ENCODE data around the gene ACSL5.
A peak's percentile ranks its signal among the peaks of the same experiment; 100 is the strongest.

The ACSL5 gene

DNA sequence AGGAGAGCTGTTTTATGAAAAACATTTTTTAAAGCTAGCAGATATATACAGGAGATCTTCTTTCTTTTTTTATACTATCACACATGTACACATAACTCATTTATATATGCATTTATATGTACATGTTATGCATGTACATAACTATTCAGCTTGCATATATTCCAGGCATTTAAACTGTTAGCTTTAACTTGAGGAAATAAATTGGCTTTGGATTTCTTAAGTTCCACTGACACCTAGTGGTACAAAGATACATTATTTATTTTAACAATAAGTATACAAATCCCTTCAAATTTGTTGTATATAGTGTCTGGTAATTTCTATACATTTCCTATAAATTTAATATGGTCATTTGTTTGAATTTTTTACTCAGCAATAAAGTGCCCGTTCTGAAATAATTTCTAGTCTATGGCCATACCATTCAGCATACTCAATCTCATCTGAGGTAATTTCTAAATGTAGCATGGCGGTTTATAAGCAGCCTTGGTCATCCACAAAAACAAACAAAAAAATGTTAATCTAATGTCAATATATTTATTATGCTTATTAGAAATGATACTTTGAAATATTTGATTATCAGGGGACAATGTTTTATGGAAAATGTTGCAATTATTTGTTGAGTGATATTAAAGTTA, 61.2 kb downstream of the ACSL5 start:
- Histone ChIP-seq H3K27ac (ENCODE audit: insufficient read depth, low read depth, low read length, poor library complexity, severe bottlenecking) (no peak overlapping the region), H3K4me1 (ENCODE audit: control insufficient read depth, insufficient read depth, low read length) (no peaks in the 10 kb centered on the region), H3K27me3 (ENCODE audit: control insufficient read depth, insufficient read depth, low read length, poor library complexity, severe bottlenecking) (no peaks in the 10 kb centered on the region), H3K9me3 (ENCODE audit: control insufficient read depth, low read length) (no peaks in the 10 kb centered on the region), H3K36me3 (ENCODE audit: control insufficient read depth, insufficient read depth, low read length) (peaks cover 24% of the 10 kb centered on the region), H3K4me3 (ENCODE audit: insufficient read depth, low read depth, low read length) (no peak overlapping the region)
- WGBS, 2 experiments = 100% methylated on average over 1 to 2 of the region's 2 CpGs

- Histone ChIP-seq H3K4me1 (ENCODE audit: control insufficient read depth, insufficient read depth, low read length) (no peaks in the 10 kb centered on the region), H3K27me3 (ENCODE audit: control insufficient read depth, insufficient read depth, low read length, poor library complexity, severe bottlenecking) (no peaks in the 10 kb centered on the region), H3K27ac (ENCODE audit: insufficient read depth, low read depth, low read length, poor library complexity, severe bottlenecking) (no peak overlapping the region), H3K9me3 (ENCODE audit: control insufficient read depth, low read length) (no peaks in the 10 kb centered on the region), H3K36me3 (ENCODE audit: control insufficient read depth, insufficient read depth, low read length) (peaks cover 18% of the 10 kb centered on the region), H3K4me3 (ENCODE audit: insufficient read depth, low read depth, low read length) (no peak overlapping the region)
- WGBS, 2 experiments = 87 to 99% methylated on average over 4 of the region's 4 CpGs
Observed at GRCh38 chr10:112438356-112438755, 64.4 kb downstream of the ACSL5 start.

- no peaks in the 10 kb centered on the region for H3K9me3 ChIP-seq (ENCODE audit: control insufficient read depth, low read length)
- H3K36me3 ChIP-seq (ENCODE audit: control insufficient read depth, insufficient read depth, low read length) = peaks cover 16% of the 10 kb centered on the region
- 86 to 100% methylated on average over 1 of the region's 1 CpG for WGBS, 2 experiments
- H3K4me1 ChIP-seq (ENCODE audit: control insufficient read depth, insufficient read depth, low read length) = peaks cover 8% of the 10 kb centered on the region
- H3K27me3 ChIP-seq (ENCODE audit: control insufficient read depth, insufficient read depth, low read length, poor library complexity, severe bottlenecking) = no peaks in the 10 kb centered on the region
- H3K4me3 ChIP-seq (ENCODE audit: insufficient read depth, low read depth, low read length) = no peak overlapping the region
- H3K27ac ChIP-seq (ENCODE audit: insufficient read depth, low read depth, low read length, poor library complexity, severe bottlenecking) = no peak overlapping the region
Observed at GRCh38 chr10:112441520-112441919, 67.6 kb downstream of the ACSL5 start.

DNA sequence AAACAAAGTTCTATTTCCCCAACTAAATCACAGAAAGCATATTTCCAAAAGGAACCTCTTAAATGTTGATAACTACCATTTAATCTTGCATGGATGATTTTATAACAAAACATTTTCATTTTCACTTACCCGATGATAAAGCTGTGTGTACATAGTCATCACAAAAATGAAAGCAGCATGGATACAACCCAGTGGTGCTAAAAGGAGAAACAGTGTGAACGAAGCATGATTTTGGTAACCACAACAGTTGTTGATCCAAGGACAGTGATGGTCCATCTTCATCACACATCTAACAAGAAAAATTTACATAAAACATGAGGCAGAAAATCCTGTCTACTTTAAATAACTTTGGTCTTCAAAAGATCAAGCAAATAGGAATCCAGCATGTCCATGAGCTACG, 68.1 kb downstream of the ACSL5 start:
- Histone ChIP-seq H3K27ac (ENCODE audit: insufficient read depth, low read depth, low read length, poor library complexity, severe bottlenecking) (no peak overlapping the region), H3K9me3 (ENCODE audit: control insufficient read depth, low read length) (no peaks in the 10 kb centered on the region), H3K4me1 (ENCODE audit: control insufficient read depth, insufficient read depth, low read length) (peaks cover 8% of the 10 kb centered on the region), H3K27me3 (ENCODE audit: control insufficient read depth, insufficient read depth, low read length, poor library complexity, severe bottlenecking) (no peaks in the 10 kb centered on the region), H3K36me3 (ENCODE audit: control insufficient read depth, insufficient read depth, low read length) (peaks cover 16% of the 10 kb centered on the region), H3K4me3 (ENCODE audit: insufficient read depth, low read depth, low read length) (no peak overlapping the region)
- WGBS, 2 experiments = 81 to 85% methylated on average over 3 of the region's 3 CpGs

GRCh38 chr10:112446055-112446854, 72.3 kb downstream of the ACSL5 start:
- 8 to 9% methylated on average over 20 of the region's 20 CpGs for WGBS, 2 experiments
- no peaks in the 10 kb centered on the region for H3K27me3 ChIP-seq (ENCODE audit: control insufficient read depth, insufficient read depth, low read length, poor library complexity, severe bottlenecking)
- peaks cover 8% of the 10 kb centered on the region for H3K4me1 ChIP-seq (ENCODE audit: control insufficient read depth, insufficient read depth, low read length)
- H3K9me3 ChIP-seq (ENCODE audit: control insufficient read depth, low read length) = no peaks in the 10 kb centered on the region
- H3K27ac ChIP-seq (ENCODE audit: insufficient read depth, low read depth, low read length, poor library complexity, severe bottlenecking) = no peak overlapping the region
- peak overlapping the region; percentile 96 for H3K4me3 ChIP-seq (ENCODE audit: insufficient read depth, low read depth, low read length)
- H3K36me3 ChIP-seq (ENCODE audit: control insufficient read depth, insufficient read depth, low read length) = peaks cover 6% of the 10 kb centered on the region

- H3K27me3 ChIP-seq (ENCODE audit: control insufficient read depth, insufficient read depth, low read length, poor library complexity, severe bottlenecking) = no peaks in the 10 kb centered on the region
- H3K9me3 ChIP-seq (ENCODE audit: control insufficient read depth, low read length) = no peaks in the 10 kb centered on the region
- WGBS, 2 experiments = 0% methylated on average over 59 of the region's 59 CpGs
- H3K36me3 ChIP-seq (ENCODE audit: control insufficient read depth, insufficient read depth, low read length) = peaks cover 6% of the 10 kb centered on the region
- peak within 1 kb of the TSS; percentile 96 for H3K4me3 ChIP-seq (ENCODE audit: insufficient read depth, low read depth, low read length)
- no peak within 1 kb of the TSS for H3K27ac ChIP-seq (ENCODE audit: insufficient read depth, low read depth, low read length, poor library complexity, severe bottlenecking)
- peaks cover 8% of the 10 kb centered on the region for H3K4me1 ChIP-seq (ENCODE audit: control insufficient read depth, insufficient read depth, low read length)
Observed at GRCh38 chr10:112446855-112447619, 73.1 kb downstream of the ACSL5 start, which contains the start of the genes VTI1A and ZDHHC6. Gene VTI1A, plus strand, starts transcription at chr10:112447215. Its CDS starts 159 bp downstream, at chr10:112447374. Gene ZDHHC6, minus strand, starts transcription at chr10:112446914. Its CDS starts 1,478 bp downstream, at chr10:112445436.

DNA sequence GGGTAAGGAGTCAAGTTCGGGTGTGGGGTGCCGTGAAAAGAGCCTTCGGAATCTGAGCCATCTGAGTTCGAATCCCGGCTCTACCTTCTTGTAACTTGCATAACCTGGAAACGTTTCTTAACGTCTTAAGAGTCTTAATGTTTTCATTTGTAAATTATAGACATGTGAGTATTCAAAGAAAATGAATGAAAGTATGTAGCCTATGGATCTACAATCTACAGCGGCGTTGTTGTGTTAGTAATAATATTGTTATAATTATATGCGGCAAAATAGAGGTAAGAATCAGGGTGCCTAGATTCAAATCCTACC, 73.7 kb downstream of the ACSL5 start:
- Histone ChIP-seq H3K36me3 (ENCODE audit: control insufficient read depth, insufficient read depth, low read length) (peaks cover 5% of the 10 kb centered on the region), H3K4me1 (ENCODE audit: control insufficient read depth, insufficient read depth, low read length) (peaks cover 8% of the 10 kb centered on the region), H3K27ac (ENCODE audit: insufficient read depth, low read depth, low read length, poor library complexity, severe bottlenecking) (no peak overlapping the region), H3K9me3 (ENCODE audit: control insufficient read depth, low read length) (no peaks in the 10 kb centered on the region), H3K27me3 (ENCODE audit: control insufficient read depth, insufficient read depth, low read length, poor library complexity, severe bottlenecking) (no peaks in the 10 kb centered on the region), H3K4me3 (ENCODE audit: insufficient read depth, low read depth, low read length) (peak overlapping the region; percentile 96)
- 5 to 10% methylated on average over 10 of the region's 10 CpGs for WGBS, 2 experiments

DNA sequence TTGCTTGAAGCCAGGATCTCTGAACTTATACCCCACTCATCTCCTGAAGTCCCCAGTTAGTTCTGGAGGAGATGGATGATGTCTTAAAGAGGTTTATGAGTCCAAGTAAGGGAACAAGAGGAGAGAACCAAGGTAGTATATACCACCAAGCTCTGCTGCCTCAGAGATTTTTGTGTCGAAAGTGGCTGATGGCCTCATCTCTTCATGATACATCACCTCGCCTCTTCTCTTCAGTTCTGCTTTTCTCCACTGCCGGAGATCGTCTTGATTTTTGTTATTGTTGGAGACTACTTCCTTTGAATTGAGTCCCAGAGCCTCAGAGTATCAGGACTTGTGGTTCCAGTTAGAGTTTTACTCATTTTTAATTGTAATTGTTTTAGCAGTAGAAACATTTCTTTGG, 75.0 kb downstream of the ACSL5 start:
- H3K27me3 ChIP-seq (ENCODE audit: control insufficient read depth, insufficient read depth, low read length, poor library complexity, severe bottlenecking) = no peaks in the 10 kb centered on the region
- H3K36me3 ChIP-seq (ENCODE audit: control insufficient read depth, insufficient read depth, low read length) = no peaks in the 10 kb centered on the region
- no peaks in the 10 kb centered on the region for H3K9me3 ChIP-seq (ENCODE audit: control insufficient read depth, low read length)
- no peak overlapping the region for H3K4me3 ChIP-seq (ENCODE audit: insufficient read depth, low read depth, low read length)
- no peak overlapping the region for H3K27ac ChIP-seq (ENCODE audit: insufficient read depth, low read depth, low read length, poor library complexity, severe bottlenecking)
- WGBS, 2 experiments = 95% methylated on average over 4 of the region's 4 CpGs
- peaks cover 8% of the 10 kb centered on the region for H3K4me1 ChIP-seq (ENCODE audit: control insufficient read depth, insufficient read depth, low read length)

GRCh38 chr10:112454910-112455779, 81.2 kb downstream of the ACSL5 start:
- Histone ChIP-seq H3K27me3 (ENCODE audit: control insufficient read depth, insufficient read depth, low read length, poor library complexity, severe bottlenecking) (no peaks in the 10 kb centered on the region), H3K4me3 (ENCODE audit: insufficient read depth, low read depth, low read length) (no peak overlapping the region), H3K4me1 (ENCODE audit: control insufficient read depth, insufficient read depth, low read length) (no peaks in the 10 kb centered on the region), H3K27ac (ENCODE audit: insufficient read depth, low read depth, low read length, poor library complexity, severe bottlenecking) (no peak overlapping the region), H3K9me3 (ENCODE audit: control insufficient read depth, low read length) (no peaks in the 10 kb centered on the region), H3K36me3 (ENCODE audit: control insufficient read depth, insufficient read depth, low read length) (no peaks in the 10 kb centered on the region)
- WGBS, 2 experiments = 86 to 88% methylated on average over 1 of the region's 3 CpGs
